IMR-90 (cell line): Measurements from ENCODE around the gene VPS37B. TPM values are rescaled to one million over a fixed set of nuclear protein-coding genes. Genes with fewer than 3 reads are reported as not detected.

ENCODE experiments used
- ATAC-seq: fragments of 200-7000 bp; cut with Tn5 transposase; 2 replicates; pipeline ENCODE4 v1.9.1; 2020; ENCODE audit warnings: low read depth, mild to moderate bottlenecking, moderate library complexity
- BruUV-seq: library from RNA; stranded (reverse); fragments of 400-500 nt; replicated peaks from 2 replicates; lab custom pipeline; 2021; lab: Mats Ljungman, UMichigan
- CTCF ChIA-PET: fragments of 300-600 bp; formaldehyde crosslinking; extraction: SDS; loops from one replicate; lab custom pipeline; 2021; ENCODE audit warnings: antibody characterized with exemption; lab: Yijun Ruan, JAX
- POLR2A ChIA-PET: fragments of 300-600 bp; sonication (Branson Sonifier 250); formaldehyde crosslinking; loops from one replicate; lab custom pipeline; 2022; ENCODE audit warnings: antibody characterized with exemption; ENCODE audit not compliant: unreplicated experiment; lab: Charles Lee
- DNase-seq: peaks from one replicate; pipeline ENCODE4 v3.0.0; 2013
- H2AFZ ChIP-seq: replicated peaks from 2 replicates; pipeline ENCODE3; 2013; ENCODE audit warnings: low read length, mild to moderate bottlenecking; ENCODE audit not compliant: poor library complexity
- H2AK5ac ChIP-seq: 2 replicates; pipeline ENCODE4 v1.6.1; 2013; ENCODE audit warnings: low read depth, low read length, inconsistent platforms
- H2AK9ac ChIP-seq: replicated peaks from 2 replicates; pipeline ENCODE3; 2013; ENCODE audit warnings: mild to moderate bottlenecking, low read depth, low read length, moderate library complexity; ENCODE audit not compliant: poor library complexity
- H2BK120ac ChIP-seq: 2 replicates; pipeline ENCODE4 v1.6.1; 2013; ENCODE audit warnings: low read depth, low read length, inconsistent platforms
- H2BK15ac ChIP-seq: 3 replicates; pipeline ENCODE4 v1.6.1; 2013; ENCODE audit warnings: low read depth, low read length, inconsistent platforms
- H2BK20ac ChIP-seq: 2 replicates; pipeline ENCODE4 v1.6.1; 2013; ENCODE audit warnings: low read depth, mild to moderate bottlenecking, inconsistent platforms, low read length, moderate library complexity
- H2BK5ac ChIP-seq: 2 replicates; pipeline ENCODE4 v1.6.1; 2013; ENCODE audit warnings: mild to moderate bottlenecking, low read depth, low read length, inconsistent platforms; ENCODE audit not compliant: poor library complexity, severe bottlenecking
- H3K14ac ChIP-seq: replicated peaks from 2 replicates; pipeline ENCODE4 v1.6.1; 2013; ENCODE audit warnings: low read depth, low read length, inconsistent platforms
- H3K18ac ChIP-seq: 2 replicates; pipeline ENCODE4 v1.6.1; 2013; ENCODE audit warnings: low read depth, low read length, control low read depth
- H3K23ac ChIP-seq: 2 replicates; pipeline ENCODE4 v1.6.1; 2013; ENCODE audit warnings: low read depth, low read length, inconsistent platforms
- H3K27ac ChIP-seq: 2 replicates; pipeline ENCODE4 v1.5.1; 2013; ENCODE audit warnings: mild to moderate bottlenecking, control low read depth, low read length; ENCODE audit not compliant: insufficient read depth
- H3K27me3 ChIP-seq: 2 replicates; pipeline ENCODE4 v1.6.1; 2013; ENCODE audit warnings: low read length; ENCODE audit not compliant: control insufficient read depth, insufficient read depth
- H3K36me3 ChIP-seq: 2 replicates; pipeline ENCODE4 v1.6.1; 2013; ENCODE audit warnings: low read length, mixed read lengths; ENCODE audit not compliant: control insufficient read depth, insufficient read depth
- H3K4ac ChIP-seq: 2 replicates; pipeline ENCODE4 v1.6.1; 2013; ENCODE audit warnings: low read depth, low read length, inconsistent platforms
- H3K4me1 ChIP-seq: 2 replicates; pipeline ENCODE4 v1.6.1; 2013; ENCODE audit warnings: low read length, mixed read lengths; ENCODE audit not compliant: control insufficient read depth, insufficient read depth
- H3K4me2 ChIP-seq: 2 replicates; pipeline ENCODE4 v1.6.1; 2013; ENCODE audit warnings: low read depth, mild to moderate bottlenecking, control low read depth, low read length, moderate library complexity
- H3K4me3 ChIP-seq: 2 replicates; pipeline ENCODE4 v1.5.1; 2013; ENCODE audit warnings: low read depth, mild to moderate bottlenecking, control low read depth, low read length, moderate library complexity; ENCODE audit not compliant: insufficient read depth
- H3K56ac ChIP-seq: 2 replicates; pipeline ENCODE4 v1.6.1; 2013; ENCODE audit warnings: low read length, inconsistent platforms; ENCODE audit not compliant: insufficient read depth; ENCODE audit errors: extremely low read depth
- H3K79me1 ChIP-seq, 2 experiments: 2 replicates each; pipeline ENCODE4 v1.6.1; 2013; ENCODE audit warnings: low read length in 2 of 2, inconsistent platforms in 1 of 2, low read depth in 1 of 2
- H3K9ac ChIP-seq: 2 replicates; pipeline ENCODE4 v1.6.1; 2013; ENCODE audit warnings: low read depth, low read length, control low read depth
- H3K9me1 ChIP-seq: 2 replicates; pipeline ENCODE4 v1.6.1; 2013; ENCODE audit warnings: low read length, inconsistent platforms; ENCODE audit not compliant: insufficient read depth
- H3K9me3 ChIP-seq: 2 replicates; pipeline ENCODE4 v1.6.1; 2013; ENCODE audit warnings: low read length; ENCODE audit not compliant: control insufficient read depth, insufficient read depth
- H4K20me1 ChIP-seq: 2 replicates; pipeline ENCODE4 v1.6.1; 2013; ENCODE audit warnings: low read length, inconsistent platforms; ENCODE audit not compliant: insufficient read depth
- H4K5ac ChIP-seq: 2 replicates; pipeline ENCODE4 v1.6.1; 2013; ENCODE audit warnings: mild to moderate bottlenecking, low read depth, low read length, control low read depth
- H4K8ac ChIP-seq, 2 experiments: 2 replicates each; pipeline ENCODE4 v1.6.1; 2013; ENCODE audit warnings: low read depth in 2 of 2, low read length in 2 of 2, control low read depth in 1 of 2, inconsistent platforms in 1 of 2
- H4K91ac ChIP-seq: 2 replicates; pipeline ENCODE4 v1.6.1; 2013; ENCODE audit warnings: low read depth, low read length, inconsistent platforms; ENCODE audit not compliant: insufficient read depth
- BHLHE40 ChIP-seq: fragments of 150-350 bp; IDR thresholded peaks from 2 replicates; pipeline ENCODE4 v1.6.1; 2016; ENCODE audit warnings: mild to moderate bottlenecking, low read depth, low read length
- CEBPB ChIP-seq: IDR thresholded peaks from 2 replicates; pipeline ENCODE4 v1.6.1; 2012; ENCODE audit warnings: low read depth, low read length, improper control_type of control experiment
- CHD1 ChIP-seq: IDR thresholded peaks from 2 replicates; pipeline ENCODE4 v1.6.1; 2012; ENCODE audit warnings: low read depth, low read length, improper control_type of control experiment
- CTCF ChIP-seq: conservative IDR thresholded peaks from 2 replicates; pipeline ENCODE4 v1.5.1; 2012; ENCODE audit warnings: mild to moderate bottlenecking, low read depth, low read length, improper control_type of control experiment
- FOS ChIP-seq: fragments of 150-350 bp; IDR thresholded peaks from 2 replicates; pipeline ENCODE4 v1.6.1; 2016; ENCODE audit warnings: low read depth, low read length
- MAFK ChIP-seq: IDR thresholded peaks from 2 replicates; pipeline ENCODE4 v1.6.1; 2012; ENCODE audit warnings: low read depth, low read length, improper control_type of control experiment
- MAZ ChIP-seq: IDR thresholded peaks from 2 replicates; pipeline ENCODE4 v1.6.1; 2012; ENCODE audit warnings: low read depth, mild to moderate bottlenecking, low read length, improper control_type of control experiment, moderate library complexity, borderline replicate concordance
- MXI1 ChIP-seq: IDR thresholded peaks from 2 replicates; pipeline ENCODE4 v1.6.1; 2012; ENCODE audit warnings: low read depth, mild to moderate bottlenecking, low read length, moderate library complexity, borderline replicate concordance
- POLR2A ChIP-seq: IDR thresholded peaks from 2 replicates; pipeline ENCODE4 v1.6.1; 2012; ENCODE audit warnings: mild to moderate bottlenecking, low read depth, low read length
- RAD21 ChIP-seq: IDR thresholded peaks from 2 replicates; pipeline ENCODE4 v1.6.1; 2012; ENCODE audit warnings: low read length, improper control_type of control experiment
- RCOR1 ChIP-seq: IDR thresholded peaks from 2 replicates; pipeline ENCODE4 v1.6.1; 2012; ENCODE audit warnings: mild to moderate bottlenecking, low read length, improper control_type of control experiment; ENCODE audit not compliant: insufficient replicate concordance
- RFX5 ChIP-seq: IDR thresholded peaks from 2 replicates; pipeline ENCODE4 v1.8.0; 2012; ENCODE audit warnings: low read depth, mild to moderate bottlenecking, low read length, moderate library complexity
- USF2 ChIP-seq: fragments of 150-350 bp; IDR thresholded peaks from 2 replicates; pipeline ENCODE4 v1.6.1; 2017; ENCODE audit warnings: mild to moderate bottlenecking, antibody characterized with exemption, low read length, low read depth
- WGBS, 2 experiments: methylation state at CpG; one replicate each; pipeline versions ENCODE4 v1.1.5 to v1.1.7; 2013; ENCODE audit warnings: missing lambda C conversion rate in 2 of 2; ENCODE audit not compliant: insufficient read length in 1 of 2; ENCODE audit errors: extremely low coverage in 2 of 2; 5-methylcytosine and 5-hydroxymethylcytosine counted together
- dilution Hi-C: fragments of 300-500 bp; cut with HindIII; formaldehyde crosslinking; loops from one replicate; pipeline ENCODE4 v1.14.3; 2018; ENCODE audit warnings: low sequenced_read_pairs; ENCODE audit not compliant: unreplicated experiment
- in situ Hi-C: fragments of 300-500 bp; cut with MboI; formaldehyde crosslinking; loops from 3 replicates; pipeline ENCODE4 v1.14.3; 2019; ENCODE audit warnings: low sequenced_read_pairs, inconsistent platforms, mixed read lengths
- intact Hi-C: fragments of 100-400 bp; cut with micrococcal nuclease; formaldehyde crosslinking; loops from 2 replicates; pipeline ENCODE4 v1.10.0; 2022
- polyA plus RNA-seq, 3 experiments: library from polyadenylated mRNA; depleted of rRNA; stranded (reverse); fragments of >200 nt; gene quantifications; 2 replicates each; pipeline ENCODE4 v1.2.3, GENCODE V29; 2012; ENCODE audit warnings: low replicate concordance in 1 of 3
- total RNA-seq: library from RNA; depleted of rRNA; stranded (reverse); fragments of >200 nt; gene quantifications from 2 replicates; pipeline ENCODE4 v1.2.3, GENCODE V29; 2012
- TF ChIP-seq, protein P1 (sequence below): fragments of 150-350 bp; IDR thresholded peaks from 2 replicates; pipeline ENCODE4 v1.6.1; 2016; ENCODE audit warnings: low read depth, mild to moderate bottlenecking, low read length, moderate library complexity, borderline replicate concordance

Gene VPS37B
- total and polyA plus RNA-seq, 2 of the 4 experiments (the other 2 are of a cell fraction), result 8.6 to 25.7 TPM

GRCh38 chr12:122852336-122853275 lies 43.3 kb downstream of the VPS37B start:
- dilution Hi-C loops, result no loop called here
- H3K27me3 ChIP-seq, result no peaks in the 10 kb centered on the region
- H3K23ac ChIP-seq, result no peak overlapping the region
- H2BK5ac ChIP-seq, result peak overlapping the region; percentile 27
- in situ Hi-C loops, result no loop called here
- peaks cover 5% of the 10 kb centered on the region; the same call in 1 of the 2 replicates for H3K36me3 ChIP-seq
- H2AK9ac ChIP-seq, result peak overlapping the region; percentile 62
- H3K56ac ChIP-seq, result no peak overlapping the region
- H3K4ac ChIP-seq, result peak overlapping the region; percentile 68
- POLR2A ChIA-PET, result no interaction called here
- WGBS, 2 experiments, result 69% methylated on average over 5 of the region's 18 CpGs; no CpG with 5 or more reads in 1 of the 2 experiments
- H4K5ac ChIP-seq, result no peak overlapping the region
- no peak overlapping the region for H2BK20ac ChIP-seq
- no peak overlapping the region for H3K27ac ChIP-seq
- peaks cover 18% of the 10 kb centered on the region for H3K9me1 ChIP-seq
- H3K9me3 ChIP-seq, result no peaks in the 10 kb centered on the region
- peaks cover 7% of the 10 kb centered on the region for H4K20me1 ChIP-seq
- H3K79me1 ChIP-seq, result peaks cover 0 to 7% of the 10 kb centered on the region in 2 experiments; a peak in 2 of 4 replicates
- peaks cover 16% of the 10 kb centered on the region for H3K4me1 ChIP-seq
- ATAC-seq (no peak; the same call in 1 of the 2 replicates), DNase-seq (no peak)
- no peak overlapping the region for H2BK120ac ChIP-seq
- H3K4me2 ChIP-seq, result no peak overlapping the region
- H2AFZ ChIP-seq, result peak overlapping the region; percentile 93
- H3K9ac ChIP-seq, result no peak overlapping the region
- H4K8ac ChIP-seq, result no peak overlapping the region; a peak in 1 of 4 replicates
- peak overlapping the region; percentile 2; the same call in 1 of the 3 replicates for H2BK15ac ChIP-seq
- peak overlapping the region; percentile 46 for H4K91ac ChIP-seq
- intact Hi-C loops, result no loop called here
- H3K14ac ChIP-seq, result 0 out of 2 replicates have a peak overlapping the region, but pooled peaks have one; percentile 3
- no peak overlapping the region for H3K18ac ChIP-seq
- no TSS peak for BruUV-seq
- H3K4me3 ChIP-seq, result no peak overlapping the region
- CTCF ChIA-PET, result no interaction called here
- H2AK5ac ChIP-seq, result peak overlapping the region; percentile 81
- TF ChIP-seq RFX5 (no peak), MAZ (no peak), POLR2A (no peak), BHLHE40 (no peak), MAFK (no peak), RAD21 (no peak), CHD1 (no peak), FOS (no peak), USF2 (no peak), CEBPB (no peak), CTCF (no peak), MXI1 (no peak), RCOR1 (no peak)
- TF ChIP-seq, protein P1, sequence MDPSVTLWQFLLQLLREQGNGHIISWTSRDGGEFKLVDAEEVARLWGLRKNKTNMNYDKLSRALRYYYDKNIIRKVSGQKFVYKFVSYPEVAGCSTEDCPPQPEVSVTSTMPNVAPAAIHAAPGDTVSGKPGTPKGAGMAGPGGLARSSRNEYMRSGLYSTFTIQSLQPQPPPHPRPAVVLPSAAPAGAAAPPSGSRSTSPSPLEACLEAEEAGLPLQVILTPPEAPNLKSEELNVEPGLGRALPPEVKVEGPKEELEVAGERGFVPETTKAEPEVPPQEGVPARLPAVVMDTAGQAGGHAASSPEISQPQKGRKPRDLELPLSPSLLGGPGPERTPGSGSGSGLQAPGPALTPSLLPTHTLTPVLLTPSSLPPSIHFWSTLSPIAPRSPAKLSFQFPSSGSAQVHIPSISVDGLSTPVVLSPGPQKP, result no peak
